ACHN (cell line): ENCODE measurements around the gene FYCO1.

Source experiments
- DNase-seq: peaks from one replicate; pipeline ENCODE4 v3.0.0-alpha.2; 2015
- in situ Hi-C: cut with HindIII; loops from 2 replicates; pipeline ENCODE4 v1.10.0; 2017; ENCODE audit warnings: low sequenced_read_pairs, low pct_ligation_motif_present, low pct_unique_long_range_greater_than_20kb

Gene FYCO1

DNA sequence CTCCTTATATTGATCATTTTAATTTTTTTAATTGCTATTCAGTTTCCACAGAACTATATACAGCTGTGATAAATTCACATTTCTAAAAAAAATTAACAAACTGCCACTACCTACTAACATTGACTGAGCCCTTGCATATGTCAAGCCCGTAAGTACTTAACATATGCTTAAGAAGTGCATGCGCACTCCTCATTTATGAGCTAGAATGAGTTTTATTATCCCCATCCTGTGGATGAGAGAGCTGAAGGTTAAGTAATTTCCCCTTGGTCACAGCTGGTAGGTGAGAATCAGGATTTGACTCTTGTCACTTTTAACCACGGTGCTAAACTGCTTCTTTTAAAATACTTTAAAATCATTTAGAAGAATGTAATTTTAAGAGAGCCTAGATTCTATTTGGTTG is 26.5 kb downstream of the FYCO1 start:
- in situ Hi-C loops: no loop called here
- no peak for DNase-seq

DNA sequence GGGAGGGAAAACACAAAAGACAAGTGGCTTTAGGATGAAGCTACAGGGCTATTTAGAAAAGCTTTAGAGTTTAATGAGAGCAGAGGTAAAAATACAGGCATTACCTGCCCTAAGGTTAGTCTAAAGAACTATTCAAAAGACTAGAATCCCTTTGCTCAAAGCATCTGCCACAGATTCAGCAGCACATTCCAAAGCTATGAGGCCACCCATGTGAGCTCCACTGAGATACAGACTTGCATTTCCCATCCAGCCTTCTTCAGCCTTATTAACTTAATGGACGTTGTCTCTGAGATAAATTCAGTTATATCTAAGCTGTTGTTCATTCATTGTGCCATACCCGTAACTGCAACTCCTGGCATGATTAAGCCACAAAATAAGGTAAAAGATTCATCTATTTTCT is 26.9 kb downstream of the FYCO1 start:
- peak; percentile 33 for DNase-seq
- in situ Hi-C loops: no loop called here

DNA sequence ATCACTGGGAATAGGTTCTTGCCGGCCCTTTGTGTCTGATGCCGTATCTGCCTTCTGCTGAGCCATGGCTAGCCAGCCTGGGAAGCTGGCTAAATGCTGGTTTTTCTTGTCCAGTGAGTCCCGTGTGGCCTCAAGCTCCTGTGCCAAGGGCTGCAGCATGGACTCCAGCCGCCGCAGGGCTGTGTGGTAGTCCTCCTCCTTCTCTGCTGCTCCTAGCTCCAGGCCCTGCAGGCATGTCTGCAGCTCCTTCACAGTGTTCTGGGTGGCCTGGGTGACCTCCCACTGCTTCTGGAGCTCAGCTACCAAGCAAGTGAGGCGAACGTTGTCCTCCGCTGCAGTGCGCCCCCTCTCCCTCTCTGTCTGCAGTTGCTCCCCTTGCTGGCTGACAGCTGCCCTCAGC is 27.5 kb downstream of the FYCO1 start:
- no peak for DNase-seq
- in situ Hi-C loops: no loop called here

DNA sequence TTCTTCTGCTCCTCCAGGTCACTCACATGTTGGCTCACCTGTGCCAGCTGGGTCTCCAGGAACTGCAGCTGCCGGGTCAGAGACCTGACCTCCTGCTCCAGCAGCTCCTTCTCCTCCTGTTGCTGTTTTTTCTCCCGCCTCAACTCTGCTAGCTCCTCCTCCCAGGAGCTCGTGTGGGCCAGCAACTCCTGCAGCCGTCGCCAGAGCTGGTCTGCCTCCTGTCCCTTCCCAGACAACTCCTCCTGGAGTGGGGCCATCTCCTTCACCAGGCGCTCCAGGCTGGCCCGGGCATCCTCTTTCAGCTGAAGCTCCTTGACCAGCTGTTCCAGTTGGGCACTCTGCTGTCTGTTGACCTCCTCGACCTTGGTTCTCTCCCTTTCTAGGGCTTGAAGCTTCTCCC is 27.9 kb downstream of the FYCO1 start:
- in situ Hi-C loops: no loop called here
- no peak for DNase-seq

DNA sequence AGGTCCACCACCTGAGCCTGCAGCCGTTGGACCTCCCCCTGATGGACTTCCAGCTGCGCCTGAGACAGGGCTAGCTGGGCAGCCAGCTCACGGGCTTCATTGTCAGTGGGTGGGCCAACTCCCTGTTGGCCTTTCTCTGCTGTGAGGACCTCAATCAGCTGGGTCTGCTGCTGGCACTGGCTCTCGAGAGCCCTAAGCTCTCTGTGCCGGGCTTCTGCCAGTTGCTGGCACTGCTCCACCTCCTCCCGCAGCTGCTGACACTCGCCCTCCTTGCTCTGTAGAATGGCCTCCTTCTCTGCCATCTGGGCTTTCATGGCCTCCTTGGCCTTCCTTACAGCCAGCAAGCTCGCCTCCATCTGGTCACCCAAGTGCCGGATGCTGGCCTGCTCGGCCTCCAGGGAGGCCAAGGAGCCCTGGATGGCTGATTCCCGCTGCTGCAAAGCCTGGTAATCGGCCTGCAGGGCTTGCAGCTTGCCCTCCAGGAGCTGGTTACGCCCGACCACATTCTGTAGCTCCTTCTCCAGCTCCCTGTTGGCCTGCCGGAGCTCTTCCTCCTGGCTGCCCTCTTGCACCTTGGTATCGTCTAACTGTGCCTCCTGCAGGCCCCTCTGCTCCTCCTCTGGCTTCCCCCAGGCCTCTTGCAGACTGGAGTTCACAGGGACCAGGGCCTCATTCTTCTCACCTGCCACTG is 28.5 kb downstream of the FYCO1 start:
- in situ Hi-C loops: no loop called here
- no peak for DNase-seq

DNA sequence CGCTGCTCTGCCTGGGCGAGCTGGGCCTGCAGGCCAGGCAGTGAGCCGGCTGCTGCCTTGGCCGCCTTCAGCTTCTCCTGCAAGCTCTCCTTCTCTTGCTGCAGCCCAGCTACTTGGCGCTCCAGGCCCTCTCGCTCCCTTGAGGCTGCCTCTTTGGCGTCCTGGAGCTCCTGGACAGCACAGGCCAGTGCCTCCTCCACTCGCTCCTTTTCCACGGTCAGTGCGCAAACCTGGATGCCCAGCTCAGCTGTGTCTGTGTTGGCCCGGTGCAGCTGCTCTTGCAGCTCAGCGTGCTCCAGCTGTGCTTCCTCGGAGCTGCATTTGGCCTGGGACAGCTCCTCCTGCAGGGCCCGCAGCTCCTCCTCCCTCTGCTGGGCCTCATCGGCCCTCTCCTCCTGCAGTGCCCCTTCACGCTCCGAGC is 29.2 kb downstream of the FYCO1 start:
- DNase-seq: no peak
- in situ Hi-C loops: no loop called here

DNA sequence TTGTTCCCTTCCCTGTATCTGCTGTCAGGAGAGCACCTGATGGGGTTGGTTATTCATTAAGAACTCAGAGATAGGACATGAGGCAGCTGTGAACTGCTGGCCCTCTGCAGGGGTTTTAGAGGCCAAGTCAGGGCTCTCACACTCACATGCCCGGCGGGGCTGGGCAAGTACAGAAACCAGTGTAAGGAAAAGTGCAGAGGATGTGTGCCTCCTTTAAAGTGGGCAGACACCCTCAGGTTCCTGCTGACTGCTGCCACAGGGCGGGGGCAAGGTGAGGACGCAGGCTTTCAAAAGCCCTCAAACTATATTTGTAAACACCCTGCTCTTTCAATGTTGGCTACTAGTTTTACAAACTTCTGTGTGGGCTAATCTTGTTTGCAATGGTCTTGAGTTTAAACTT is 30.0 kb downstream of the FYCO1 start:
- no peak for DNase-seq
- in situ Hi-C loops: no loop called here

DNA sequence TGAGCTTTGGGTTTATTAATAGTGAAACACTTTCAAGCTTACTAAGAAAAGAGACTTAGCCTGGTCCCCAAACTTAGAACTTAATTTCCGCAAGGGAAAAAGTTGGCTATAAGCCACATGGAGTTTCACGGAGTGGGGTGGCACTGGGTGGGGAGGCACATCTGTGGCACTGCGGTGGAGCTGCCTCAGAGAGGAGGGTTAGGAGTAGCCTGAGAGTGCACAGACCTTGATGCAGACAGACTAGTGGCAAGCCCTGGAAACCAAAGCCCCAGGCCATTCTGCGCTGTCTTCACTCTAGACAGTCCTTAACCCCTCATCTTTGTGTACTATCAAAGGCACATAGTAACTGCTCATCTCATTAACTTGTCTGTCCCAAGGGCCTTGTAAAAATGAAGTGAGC is 30.4 kb downstream of the FYCO1 start:
- in situ Hi-C loops: no loop called here
- DNase-seq: no peak

DNA sequence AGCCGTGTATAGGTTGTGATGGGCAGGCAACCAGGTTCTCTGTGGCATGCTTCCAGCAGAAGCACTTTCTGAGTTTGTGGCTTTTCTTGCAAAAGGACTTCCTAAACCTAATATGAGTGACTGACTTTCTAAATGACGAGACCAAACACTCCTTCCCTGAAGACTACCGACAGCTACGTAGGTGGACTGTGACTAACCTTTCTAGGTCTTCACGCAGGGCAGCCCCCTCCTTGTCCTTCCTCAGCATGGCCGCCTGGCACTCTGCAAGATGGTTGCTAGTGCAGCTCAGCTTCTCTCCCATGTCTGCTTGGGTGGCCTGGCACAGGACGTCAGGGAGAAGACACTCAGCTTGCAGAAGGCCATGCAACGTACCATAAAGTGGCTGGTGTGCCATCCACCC is 31.5 kb downstream of the FYCO1 start:
- in situ Hi-C loops: no loop called here
- DNase-seq: no peak

DNA sequence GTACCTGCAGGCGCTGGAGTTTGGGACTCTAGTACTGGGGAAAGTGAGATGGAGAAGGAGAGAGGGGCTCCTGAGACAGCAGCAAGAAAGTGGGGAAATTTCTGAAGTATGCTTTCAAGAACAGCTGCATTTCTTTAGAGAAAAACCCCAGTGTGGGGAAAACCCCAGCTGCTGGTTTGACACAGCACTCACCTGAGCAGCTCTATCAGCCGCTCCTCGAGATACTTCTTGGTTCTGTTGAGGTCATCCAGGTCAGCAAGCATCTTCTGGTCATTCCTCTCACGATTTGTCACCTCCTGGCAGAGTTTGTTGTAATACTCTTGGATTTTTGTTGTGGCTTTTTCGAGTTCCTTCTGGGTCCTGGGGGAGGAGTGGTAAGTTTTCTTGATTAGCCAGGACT is 33.6 kb downstream of the FYCO1 start:
- no peak for DNase-seq
- in situ Hi-C loops: no loop called here

DNA sequence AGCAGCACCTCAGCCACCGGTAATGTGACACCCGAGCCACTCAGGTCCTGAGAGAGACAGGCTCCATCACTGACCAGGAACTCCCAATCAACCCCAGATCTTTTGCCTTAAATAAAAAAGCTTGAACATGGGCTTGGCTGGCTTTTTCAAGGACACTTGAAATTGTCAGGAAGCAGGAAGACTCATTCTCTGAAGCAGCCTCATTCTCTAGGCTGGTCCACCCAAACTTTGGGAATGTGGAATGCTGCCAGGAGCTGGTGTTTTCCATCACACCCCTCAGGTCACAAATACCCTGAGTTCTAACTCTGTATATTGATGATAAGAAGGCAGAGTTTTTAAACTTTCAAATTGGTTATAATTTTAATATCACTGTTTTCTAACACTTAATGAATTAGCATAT is 35.3 kb downstream of the FYCO1 start:
- no peak for DNase-seq
- in situ Hi-C loops: no loop called here

DNA sequence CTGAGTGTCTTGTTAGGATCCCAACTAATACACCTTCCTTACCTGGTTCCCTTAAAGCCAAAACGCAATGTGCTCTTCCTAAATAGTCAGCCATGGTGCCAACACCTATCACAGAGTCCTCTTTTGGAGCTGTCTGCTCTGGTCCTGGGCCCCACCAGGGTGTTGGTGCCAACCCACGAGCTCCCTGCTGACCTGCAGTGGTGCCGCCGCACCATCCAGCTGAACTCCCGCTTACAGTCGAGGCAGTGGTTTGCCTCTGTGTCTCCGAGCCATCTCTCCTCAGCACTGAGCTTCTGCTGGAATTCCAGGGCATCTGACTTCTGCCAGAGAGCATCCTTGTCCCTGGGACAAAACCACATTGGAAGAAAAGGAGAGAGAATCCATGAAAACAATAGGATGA is 36.4 kb downstream of the FYCO1 start:
- in situ Hi-C loops: no loop called here
- no peak for DNase-seq

DNA sequence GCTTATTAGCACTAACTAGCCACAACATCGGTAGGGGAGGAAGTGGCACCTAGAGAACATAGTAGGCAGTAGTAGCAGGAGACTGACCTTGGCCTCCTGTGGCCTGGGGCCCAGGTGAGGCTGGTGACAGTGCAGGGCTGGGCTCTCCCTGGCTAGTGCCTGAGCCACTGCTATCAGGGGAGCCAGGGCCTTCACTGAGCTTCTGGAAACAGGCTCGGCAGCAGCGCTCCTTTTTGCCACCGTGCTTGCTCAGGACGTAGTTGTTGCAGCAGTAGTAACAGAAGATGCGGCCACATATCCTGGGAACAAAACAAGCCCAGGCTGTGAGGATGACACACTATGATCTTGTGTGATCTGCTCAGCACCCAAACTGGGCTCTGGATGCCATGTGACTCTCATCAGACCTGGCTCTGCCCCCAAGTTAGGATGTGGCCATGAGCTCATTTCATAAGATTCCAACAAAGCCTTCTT is 37.3 kb downstream of the FYCO1 start:
- DNase-seq: no peak
- in situ Hi-C loops: no loop called here

DNA sequence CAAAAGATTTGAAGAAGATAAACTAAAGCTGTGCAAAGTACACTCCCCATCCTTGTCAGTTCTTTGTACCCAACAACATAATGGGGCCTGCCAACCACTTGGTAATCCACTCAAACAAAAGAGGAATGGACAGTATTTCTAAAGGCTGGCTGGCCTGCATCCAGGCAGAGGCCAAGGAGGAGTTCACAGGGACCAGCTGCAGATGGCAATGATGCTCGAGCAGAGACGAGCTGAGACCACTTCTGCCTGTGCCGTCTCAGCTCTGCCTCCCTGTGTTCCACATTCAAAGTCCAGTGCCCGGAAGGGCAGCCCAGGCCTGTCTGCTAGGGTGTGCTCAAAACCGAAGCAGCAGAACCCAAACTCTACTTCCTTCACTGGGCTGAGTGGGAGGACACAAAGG is 38.0 kb downstream of the FYCO1 start:
- no peak for DNase-seq

DNA sequence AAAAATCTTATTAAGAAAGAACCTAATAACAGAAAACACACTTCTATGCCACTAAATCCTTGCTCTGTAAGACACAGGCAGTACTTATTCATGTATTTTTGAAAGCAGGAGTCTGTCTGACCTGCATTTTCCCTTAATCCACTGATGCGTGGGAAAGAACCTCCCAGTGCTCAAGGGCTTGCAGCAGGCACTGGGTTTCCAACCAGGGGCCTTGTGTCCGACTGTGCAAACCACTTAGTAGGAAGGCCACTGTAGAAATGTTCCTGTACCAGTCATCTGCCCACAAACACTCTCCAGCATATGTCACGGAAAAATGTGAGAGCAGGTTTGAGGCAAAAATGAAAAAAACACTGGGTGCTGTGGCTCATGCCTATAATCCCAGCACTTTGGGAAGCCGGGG is 39.9 kb downstream of the FYCO1 start:
- in situ Hi-C loops: no loop called here
- DNase-seq: no peak

More for the DNA sequence above, 38.0 kb downstream of the FYCO1 start:
- in situ Hi-C loops: no loop called here

DNA sequence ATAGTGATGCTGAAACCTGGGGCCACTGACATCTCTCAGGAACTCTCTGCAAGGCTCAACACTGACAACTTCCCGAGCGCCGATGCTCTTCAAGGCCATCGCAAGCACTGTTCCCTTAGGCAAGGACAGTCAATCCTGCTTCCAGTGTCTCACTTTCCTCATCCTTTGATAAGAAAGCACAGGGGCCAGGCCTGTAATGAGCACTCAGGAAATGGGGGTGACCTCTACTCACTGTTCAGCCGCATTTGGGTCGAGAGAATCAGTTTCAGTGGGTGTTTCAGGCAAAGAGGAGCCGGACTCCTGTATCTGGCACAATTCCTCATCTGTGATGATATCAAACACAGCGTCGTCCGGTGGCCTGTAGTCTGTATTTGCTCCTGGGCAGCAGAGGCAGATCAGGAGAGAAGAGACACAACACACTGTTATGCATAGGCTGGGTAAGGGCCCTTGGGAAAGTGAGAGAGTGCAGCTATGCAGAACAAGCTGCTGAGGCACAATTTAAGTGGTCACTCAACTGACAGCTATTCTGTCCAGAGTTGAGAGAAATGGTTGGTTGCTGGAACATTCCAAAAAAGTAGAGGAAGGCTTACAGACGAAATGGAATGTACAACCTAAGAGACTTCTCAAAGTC is 40.5 kb downstream of the FYCO1 start:
- DNase-seq: no peak
- in situ Hi-C loops: no loop called here

DNA sequence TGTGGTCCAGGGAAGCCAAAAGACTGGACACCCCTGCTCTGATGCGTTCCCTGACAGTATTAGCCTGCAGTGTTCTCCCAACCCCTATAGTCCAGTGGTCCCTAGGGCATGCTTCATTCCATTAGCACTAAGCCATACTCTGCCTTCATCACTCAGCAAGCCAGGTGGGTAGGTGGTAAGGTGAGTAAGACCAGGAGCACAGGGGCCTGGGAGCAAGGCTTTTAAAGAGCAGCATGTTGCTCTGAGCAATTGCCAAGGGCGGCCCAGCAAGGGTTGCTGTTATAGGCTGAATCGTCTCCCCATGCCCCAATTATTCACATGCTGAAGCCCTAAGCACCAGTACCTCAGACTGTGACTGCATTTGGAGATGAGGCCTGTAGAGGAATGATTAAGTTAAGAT is 41.3 kb downstream of the FYCO1 start:
- no peak for DNase-seq
- in situ Hi-C loops: no loop called here

DNA sequence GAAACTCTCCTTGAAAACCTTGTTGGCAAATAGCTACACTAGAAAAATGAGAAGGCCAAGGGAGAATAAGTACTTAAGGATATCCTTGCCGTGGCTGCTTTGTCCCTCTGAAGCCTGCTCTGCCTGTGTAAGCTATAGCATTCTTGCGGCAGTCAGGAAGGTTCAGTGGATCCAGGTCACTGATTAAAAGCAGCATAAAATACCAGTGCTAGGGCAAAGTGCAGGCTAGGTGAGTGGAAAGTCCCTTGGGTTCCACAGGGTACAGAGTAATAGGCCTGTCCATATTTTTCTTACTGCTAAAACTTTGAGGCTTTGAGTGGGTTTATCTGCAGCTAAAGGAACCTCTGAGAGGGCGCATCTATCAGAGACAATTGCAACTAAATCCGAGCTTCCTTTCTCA is 42.1 kb downstream of the FYCO1 start:
- no peak for DNase-seq
- in situ Hi-C loops: no loop called here

DNA sequence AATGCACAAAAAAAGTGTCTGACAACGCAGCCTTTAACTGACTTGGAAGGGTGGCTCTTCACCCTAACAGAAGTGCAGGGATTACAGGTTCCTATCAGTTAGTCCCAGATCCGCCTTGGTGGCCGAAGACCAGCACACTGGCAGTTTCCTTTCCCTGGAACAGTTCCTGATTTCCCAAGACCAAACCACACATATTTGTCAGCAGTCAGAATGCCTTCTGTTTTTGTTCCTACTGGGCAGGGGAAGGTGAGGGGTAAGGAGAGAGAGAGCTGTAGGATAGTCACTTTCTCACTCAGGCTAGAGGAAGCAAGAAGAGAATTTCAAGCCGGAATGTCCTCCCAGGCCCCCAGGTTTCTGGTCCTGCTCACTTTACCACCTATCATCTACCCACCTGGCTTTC is 43.2 kb downstream of the FYCO1 start:
- in situ Hi-C loops: no loop called here
- DNase-seq: no peak

DNA sequence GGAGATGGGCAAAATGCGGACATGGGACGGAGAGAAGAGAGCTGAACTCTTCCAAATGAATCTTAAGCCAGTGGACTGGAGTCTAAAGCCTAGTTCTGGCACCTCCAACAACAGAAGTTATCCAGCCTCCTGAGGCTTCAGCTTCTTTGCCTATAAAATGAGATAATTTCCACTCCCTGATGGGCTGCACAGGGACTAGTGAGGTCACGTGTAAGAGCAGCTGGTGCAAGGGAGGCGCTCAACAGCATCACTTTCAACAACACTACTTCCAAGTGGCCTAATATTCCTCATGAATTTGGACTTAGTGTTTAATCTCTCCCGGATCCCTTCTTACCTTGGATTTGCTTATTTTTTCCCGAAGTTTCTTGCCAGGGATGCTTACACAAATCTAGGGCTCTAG is 43.7 kb downstream of the FYCO1 start:
- in situ Hi-C loops: no loop called here
- no peak for DNase-seq
